GM19328 (cell line): Measurements from ENCODE around the gene VDAC1.
"Not testable (repeated sequence)": the region's sequence is repeated elsewhere in the genome, so short reads cannot be mapped to it uniquely, and the experiment has no call there.

Experiments
- ATAC-seq: cut with Tn5 transposase; IDR thresholded peaks from one replicate; pipeline ENCODE4 v1.9.1; 2021; ENCODE audit warnings: mild to moderate bottlenecking, moderate library complexity; ENCODE audit not compliant: unreplicated experiment

Gene VDAC1, protein sequence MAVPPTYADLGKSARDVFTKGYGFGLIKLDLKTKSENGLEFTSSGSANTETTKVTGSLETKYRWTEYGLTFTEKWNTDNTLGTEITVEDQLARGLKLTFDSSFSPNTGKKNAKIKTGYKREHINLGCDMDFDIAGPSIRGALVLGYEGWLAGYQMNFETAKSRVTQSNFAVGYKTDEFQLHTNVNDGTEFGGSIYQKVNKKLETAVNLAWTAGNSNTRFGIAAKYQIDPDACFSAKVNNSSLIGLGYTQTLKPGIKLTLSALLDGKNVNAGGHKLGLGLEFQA

DNA sequence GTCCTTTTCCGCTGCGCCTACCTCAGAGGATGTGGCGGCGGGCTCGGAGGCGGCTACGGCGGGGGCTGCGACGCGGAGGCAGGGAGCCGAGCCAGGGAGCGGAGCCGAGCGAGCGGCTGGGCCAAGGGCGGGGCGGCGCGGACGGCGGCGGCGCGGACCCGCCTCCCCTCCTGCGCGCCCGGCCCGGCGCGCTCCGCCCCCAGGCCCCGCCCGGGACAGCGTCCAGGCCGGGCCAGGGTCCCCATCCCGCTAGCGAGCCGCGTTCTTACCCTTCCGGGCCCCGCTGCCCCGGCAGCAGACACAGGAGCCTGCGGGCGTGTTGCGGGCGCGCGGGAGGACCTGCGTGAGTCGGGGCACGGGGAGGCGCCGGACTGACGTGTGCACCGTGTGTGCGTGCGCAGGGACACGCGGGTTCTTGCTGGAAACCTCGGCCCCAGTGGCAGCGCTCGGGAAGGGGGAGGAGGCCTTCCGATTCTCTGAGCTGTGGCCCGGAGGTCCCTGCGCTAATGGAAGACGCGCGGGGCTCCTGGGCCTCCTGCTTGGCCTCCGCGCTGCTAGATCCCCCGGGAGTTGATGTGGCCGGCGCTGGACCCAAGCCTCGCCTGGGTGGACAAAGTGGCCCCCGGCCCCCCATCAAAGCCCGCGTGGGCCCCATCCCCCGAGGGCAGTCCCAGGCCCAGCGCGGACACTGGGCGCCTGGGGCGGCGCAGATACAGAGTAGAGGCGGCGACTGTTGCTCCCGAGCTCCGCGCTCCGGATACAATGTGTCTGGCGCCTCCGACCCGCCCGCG lies at the start of gene VDAC1:
TSS of gene VDAC1 (minus strand) at position 350 of the 791 bp plus-strand sequence. CDS start 11,963 bp downstream, outside the sequence.
- ATAC-seq, result peak; percentile 77

DNA sequence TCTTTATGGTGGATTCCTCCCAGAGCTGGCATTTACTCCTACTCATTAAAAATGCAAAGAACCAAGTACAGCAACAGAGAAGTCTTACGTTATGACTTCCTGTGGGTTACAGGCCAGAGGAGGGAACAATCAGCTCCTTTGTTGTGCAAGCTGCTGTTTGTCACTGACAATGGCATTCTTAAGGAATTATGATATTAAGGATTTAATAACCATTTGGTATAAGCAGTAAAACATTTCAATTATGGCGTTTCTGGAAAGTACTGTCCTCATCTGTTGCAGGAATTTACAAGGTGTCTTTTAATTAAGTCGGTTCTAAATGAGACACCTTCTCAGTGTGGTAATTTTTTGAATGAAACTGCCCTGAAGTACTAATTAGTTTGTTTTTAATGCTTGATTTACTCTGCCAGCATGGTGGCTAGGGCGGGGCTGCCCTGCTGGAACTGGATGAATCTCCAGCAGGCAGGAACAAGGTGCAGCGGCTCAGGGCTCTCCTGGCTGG lies 49.1 kb upstream of the VDAC1 start:
- no peak for ATAC-seq

DNA sequence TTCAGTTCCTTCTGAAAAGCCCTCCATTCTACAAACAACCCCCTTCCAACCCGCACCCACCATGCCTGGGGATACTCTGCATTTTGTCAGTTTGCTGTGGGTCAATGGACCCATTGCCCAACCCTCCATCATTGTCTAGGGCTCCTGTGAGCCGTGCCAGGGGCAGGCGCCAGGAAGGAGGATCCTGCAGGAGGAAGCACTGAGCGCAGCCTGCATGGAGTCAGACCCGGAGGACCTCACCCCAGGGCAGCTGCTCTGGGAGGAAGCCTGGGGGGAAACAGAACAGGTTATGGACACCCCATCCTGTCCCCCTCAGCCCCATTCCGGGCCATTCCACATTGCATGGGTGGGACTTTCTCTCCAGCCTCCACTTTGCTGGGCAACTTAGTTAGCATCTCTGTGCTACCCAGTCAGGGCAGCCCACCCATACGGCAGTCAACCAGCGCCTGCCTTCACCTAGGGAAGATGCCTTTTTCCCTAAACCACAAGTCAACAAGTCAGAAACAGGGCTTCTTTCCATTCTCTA lies 48.6 kb upstream of the VDAC1 start:
- ATAC-seq, result no peak

DNA sequence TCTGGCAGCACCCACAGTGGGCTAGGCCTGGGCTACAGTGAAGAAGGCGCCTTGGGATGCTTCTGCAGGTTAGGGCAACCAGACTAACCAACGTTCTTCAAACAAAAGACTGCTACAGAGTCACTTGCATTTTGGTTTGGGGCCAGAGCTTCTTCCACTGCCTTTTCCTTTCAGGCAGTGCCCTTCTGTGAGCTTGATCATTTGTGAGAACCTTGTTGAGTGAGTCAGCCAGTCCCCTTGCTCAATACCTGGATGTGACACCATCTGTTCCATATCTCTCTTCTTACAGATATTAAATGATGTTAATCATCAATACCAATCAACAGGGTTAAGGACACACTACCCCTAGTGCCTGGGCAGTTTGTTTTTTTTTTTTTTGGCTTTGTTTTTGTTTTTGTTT lies 46.5 kb upstream of the VDAC1 start:
- ATAC-seq, result no peak

DNA sequence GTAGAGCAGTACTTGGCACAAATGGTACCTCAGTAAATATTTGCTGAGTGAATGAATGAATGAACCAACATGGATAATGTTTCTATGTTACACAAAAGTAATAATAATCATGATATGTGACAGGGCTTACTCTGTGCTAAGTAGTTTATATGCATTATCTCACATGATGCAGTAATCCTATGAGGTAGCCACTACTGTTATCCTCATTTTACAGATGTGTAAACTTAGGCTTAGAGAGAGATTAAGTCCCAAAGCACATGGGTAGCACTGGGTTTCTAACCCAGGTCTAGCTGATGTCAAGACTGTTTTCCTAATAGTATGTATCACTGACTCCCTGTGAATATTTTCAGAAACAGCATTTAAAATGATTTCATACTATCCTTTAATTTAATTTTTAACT lies 44.1 kb upstream of the VDAC1 start:
- no peak for ATAC-seq

DNA sequence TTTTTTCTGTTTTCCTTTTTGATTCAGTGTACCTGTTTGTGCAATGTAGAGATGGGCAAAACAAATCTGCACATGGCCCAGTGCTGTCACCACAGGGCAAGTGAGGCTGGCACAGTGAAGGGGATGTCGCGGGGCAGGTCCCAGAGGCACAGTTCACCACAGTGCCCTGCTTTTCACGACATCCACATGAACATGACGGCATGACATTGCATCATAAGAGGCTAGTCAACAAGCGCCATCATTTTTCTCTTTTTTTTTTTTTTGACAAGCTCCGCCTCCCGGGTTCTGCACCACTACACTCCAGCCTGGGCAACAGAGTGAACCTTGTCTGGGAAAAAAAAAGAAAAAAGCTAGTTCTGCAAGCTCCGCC lies 42.9 kb upstream of the VDAC1 start:
- ATAC-seq, result no peak

DNA sequence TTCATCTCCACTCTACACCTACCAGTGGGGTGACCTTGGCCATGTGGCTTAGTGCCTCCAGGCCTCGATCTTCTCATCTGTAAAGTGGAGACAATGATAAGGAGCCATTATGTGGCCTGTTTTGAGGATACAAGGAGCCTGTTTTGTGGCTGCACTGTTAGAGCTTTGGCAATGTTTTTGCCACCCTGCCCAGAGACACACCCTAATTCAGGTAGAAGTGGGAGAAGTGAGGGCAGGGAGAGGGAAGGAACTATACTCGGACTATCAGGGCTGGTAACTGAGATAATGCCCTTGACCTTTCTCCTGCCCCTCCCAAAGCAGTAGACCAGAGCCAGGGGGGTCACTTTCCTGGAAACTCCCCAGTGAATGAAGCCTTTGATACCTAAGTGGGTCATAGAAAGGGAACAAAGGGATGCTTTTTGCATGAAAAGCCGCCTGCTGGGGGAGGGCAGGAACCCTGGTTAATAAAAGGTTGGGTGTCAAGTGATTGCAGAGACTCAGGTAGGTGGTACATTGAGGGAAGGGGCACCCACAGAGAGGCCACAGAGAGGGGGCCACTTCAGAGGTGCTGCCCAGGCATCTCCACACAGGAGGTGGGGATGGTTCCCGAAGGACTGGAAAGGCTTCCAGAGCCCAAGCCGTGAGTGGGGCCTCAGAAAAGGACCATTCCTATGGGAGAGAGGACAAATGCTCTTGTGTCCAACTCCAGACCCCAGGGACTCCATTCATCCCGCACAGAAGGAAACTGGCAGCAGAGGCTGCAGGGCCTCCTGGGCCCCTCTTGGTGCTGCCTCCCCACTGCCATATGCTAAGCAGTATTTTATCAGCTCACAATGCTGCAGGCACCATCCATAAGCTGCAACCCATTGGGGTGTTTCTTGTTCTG lies 42.3 kb upstream of the VDAC1 start:
- no peak for ATAC-seq

DNA sequence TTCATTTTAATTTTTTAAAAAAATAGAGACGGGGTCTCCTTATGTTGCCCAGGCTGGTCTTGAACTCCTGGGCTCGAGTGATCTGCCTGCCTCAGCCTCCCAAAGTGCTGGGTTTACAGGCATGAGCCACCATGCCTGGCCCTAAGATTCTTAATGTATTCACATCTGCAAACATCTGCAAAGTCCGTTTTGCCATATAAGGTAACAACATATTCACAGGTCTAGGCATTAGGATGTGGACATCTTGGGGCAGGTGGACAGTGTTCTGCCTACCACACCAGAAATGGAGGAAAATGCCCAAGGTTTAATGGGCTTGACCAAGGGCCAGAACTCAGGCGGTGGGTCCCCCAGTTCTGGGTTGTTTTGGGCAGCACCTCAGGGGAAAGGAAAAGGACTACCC lies 41.6 kb upstream of the VDAC1 start:
- ATAC-seq, result no peak

DNA sequence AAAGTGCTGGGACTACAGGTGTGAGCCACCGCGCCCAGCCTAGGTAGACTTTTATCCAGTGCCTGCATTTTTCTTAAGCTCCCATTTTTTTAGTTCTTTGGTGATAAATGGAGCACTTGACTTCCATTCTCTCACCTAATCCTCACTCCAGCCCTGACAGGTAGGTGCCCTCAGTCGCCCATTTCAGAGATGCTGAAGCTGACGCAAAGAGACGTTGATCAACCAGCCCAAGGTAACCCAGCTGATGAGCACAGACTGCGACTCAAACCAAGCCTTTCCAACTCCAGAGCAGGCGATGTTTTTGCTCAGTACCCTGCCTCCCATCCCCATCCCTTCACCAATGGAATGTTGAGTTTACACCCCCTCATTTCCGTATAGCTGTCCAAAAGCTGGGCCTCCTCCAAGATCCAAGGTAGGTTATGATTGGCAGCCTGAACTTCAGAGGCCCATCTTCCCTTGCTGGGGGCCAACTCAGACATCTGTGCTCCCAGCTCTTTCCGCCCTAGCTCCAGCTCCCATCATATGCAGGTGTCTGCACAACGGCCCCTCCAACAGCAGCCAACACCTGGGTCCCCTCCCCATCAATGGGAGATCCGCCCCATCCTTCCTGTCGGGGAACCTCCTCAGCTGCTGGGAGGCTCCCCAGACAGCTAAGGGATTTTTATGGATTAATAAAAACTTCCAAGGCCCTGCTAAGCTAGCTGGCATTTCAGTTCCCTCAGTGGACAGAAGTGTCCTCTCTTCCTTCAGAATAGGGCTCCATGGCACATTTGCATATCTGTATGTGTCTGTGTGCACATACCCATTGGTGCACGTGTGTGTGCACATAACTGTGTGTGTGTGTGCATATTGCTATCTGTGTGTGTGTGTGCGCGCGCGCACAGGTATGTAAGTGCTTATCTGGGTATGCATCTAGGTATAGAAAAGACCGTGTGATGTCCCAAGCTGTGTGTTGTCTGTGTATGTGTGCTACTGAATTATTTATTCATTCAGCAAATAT lies 39.3 kb upstream of the VDAC1 start:
- ATAC-seq, result no peak

DNA sequence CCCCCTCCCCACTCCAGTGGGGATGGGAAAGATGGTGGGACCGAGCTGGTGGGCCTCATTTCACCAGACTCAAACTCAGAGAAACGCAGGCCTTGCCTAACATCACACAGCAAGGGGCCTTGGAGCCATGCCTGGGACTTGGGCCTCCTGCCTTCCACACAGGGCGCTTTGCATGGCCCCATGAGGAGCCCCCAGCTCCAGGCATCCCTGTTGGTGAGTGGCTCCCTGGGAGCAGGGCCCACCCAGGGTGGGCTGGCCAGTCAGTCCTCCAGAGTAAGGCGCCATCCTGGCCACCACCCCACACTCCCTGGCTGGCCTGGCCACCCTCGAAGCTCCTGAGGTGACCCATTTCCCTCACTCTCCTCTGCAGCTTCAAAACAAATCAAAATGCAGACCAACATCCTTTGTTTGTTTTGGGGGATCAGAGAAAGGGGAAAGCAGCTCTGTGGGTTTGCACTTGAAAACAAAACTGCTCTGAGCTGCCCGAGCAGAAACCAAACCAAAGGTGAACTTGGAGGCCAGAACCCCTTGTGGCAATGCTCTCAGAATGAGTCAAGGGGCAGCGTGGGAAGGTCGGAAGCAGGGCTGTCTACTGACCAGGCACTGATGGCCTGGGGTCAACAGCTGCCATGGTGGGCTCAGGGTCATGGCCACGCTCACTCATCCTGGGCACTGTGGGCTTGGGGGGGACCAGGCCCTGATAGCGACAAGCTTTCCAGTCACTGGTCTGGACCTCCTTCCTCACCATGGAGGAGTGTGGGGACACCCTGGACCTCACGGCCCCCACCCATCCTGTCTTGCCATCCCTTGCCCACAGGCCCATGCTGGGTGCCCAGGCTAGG lies 37.0 kb upstream of the VDAC1 start:
- ATAC-seq, result no peak

DNA sequence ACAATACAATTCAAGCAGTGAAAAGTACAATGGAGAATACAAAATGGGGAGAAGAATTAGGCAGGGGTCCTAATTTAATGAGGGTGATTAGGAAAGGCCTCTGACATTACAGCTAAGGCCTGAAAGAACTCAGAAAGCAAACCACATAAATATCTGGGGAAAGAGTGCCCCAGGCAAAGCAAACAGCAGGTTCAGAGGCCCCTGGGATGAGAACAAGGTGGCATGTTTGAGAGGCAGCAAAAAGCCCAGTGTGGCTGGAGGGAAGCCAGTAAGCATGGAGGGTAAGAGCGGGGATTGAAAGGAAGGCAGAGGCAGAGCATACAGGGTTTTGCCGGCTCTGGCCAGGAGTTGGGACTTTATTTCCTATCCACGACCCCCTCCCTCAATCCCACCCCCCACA lies 33.4 kb upstream of the VDAC1 start:
- no peak for ATAC-seq

DNA sequence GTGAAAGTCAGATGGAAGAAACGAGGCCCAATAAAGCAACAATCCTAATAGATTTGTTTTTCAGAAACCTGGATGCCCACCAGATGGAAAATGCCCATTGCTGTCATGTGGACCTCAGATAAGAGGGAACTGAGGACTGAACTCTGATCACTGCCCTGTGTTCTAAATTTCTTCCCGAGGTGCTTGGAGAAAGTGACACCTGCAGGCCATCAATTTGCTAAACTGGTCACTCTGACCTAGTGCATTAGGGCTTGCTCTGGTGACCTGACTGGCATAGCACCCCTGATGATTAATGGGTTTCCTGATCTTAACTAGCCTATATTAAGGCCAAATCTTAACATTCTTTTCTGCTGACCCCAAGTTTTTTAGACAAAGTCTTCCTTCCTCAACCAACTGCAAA lies 32.4 kb upstream of the VDAC1 start:
- no peak for ATAC-seq

DNA sequence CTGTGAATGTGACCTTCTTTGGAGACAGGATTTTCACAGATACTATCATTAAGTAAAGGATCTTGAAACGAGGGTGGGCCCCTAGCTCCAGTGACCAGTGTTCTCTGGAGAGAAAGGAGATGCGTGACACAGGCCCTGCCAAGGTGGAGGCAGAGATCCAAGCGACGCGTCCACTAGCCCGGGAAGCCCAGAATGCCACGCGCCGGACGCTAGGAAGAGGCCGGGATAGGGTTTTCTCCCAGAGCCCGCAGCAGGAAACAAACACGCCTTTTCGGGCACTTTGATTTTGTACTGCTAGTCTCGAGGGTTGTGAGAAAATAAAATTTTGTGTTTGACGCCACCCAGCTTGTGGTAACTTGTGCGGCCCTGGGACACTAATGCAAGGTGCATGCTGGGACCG lies 29.6 kb upstream of the VDAC1 start:
- no peak for ATAC-seq

DNA sequence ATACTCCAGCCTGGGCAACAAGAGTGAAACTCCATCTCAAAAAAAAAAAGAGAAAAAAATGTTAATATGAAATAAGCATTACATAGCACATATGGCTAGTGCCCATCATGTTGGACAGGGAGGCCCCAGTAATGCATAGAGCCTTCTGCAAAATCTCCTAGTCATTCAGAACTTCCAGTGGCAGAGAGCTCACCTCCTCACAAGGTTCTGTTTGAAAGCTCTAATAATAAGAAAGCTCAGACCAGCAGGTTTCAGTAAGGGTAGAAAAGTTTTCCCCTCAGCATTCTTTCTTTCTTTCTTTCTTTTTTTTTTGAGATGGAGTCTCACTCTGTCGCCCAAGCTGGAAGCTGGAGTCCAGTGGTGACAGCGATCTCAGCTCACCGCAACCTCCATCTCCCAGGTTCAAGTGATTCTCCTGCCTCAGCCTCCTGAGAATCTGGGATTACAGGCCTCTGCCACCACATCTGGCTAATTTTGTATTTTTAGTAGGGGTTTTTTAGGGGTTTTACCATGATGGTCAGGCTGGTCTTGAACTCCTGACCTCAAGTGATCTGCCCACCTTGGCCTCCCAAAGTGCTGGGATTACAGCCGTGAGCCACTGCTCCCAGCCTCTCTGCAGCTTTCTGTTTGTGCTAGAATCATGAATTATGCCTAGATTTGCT lies 25.7 kb upstream of the VDAC1 start:
- not testable (repeated sequence) for ATAC-seq

DNA sequence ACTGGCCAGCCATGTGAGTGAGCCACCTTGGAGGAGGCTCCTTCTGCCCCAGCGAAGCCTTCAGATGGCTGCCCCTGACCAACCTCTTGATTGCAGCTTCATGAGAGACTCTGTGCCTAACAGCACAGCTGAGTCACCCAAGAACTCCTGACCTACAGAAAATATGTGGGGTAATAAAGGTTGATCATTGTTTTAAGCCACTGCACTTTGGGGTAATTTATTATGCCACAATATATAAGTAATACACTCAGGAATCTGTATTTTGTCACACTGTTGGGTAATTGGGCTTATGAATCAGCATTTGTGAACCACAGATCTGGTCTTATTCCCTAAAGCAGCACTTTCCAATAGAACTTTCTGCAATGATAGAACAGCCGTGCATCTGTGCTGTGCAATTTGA lies 24.4 kb upstream of the VDAC1 start:
- ATAC-seq, result no peak

DNA sequence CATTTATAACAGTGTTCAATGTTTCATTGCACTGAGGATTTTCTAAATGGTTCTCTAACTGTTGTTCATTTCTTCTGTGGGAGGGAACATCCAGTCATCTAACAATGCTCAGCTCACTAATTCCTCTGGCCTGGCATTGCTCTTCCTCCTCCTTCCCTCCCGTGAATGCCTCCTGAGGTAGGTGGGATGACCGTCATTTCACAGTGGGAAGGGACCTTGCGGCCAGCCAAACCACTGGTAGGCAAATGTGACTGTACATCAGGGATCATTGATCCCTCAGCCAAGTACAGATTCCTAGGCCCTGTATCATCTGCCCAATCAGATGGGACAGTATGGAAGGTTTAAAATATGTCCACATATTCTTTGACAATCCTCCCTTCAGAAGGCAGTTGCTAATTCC lies 23.7 kb upstream of the VDAC1 start:
- ATAC-seq, result no peak

DNA sequence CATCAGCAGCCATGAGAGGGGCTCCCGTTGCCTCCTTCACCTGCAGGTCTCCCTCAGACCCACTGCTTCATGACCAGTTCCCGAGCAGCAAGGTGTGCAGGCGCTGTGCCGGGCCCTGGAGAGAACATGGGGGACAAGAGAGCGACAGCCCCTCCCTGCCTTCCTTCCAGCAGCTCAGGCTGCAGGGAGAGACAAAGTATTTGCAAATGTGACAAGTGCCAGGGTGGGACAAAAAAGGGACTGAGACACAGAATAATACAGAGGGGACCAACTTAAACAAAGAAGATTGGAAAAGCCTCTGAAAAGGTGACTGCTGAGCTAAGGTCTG lies 22.5 kb upstream of the VDAC1 start:
- ATAC-seq, result no peak

DNA sequence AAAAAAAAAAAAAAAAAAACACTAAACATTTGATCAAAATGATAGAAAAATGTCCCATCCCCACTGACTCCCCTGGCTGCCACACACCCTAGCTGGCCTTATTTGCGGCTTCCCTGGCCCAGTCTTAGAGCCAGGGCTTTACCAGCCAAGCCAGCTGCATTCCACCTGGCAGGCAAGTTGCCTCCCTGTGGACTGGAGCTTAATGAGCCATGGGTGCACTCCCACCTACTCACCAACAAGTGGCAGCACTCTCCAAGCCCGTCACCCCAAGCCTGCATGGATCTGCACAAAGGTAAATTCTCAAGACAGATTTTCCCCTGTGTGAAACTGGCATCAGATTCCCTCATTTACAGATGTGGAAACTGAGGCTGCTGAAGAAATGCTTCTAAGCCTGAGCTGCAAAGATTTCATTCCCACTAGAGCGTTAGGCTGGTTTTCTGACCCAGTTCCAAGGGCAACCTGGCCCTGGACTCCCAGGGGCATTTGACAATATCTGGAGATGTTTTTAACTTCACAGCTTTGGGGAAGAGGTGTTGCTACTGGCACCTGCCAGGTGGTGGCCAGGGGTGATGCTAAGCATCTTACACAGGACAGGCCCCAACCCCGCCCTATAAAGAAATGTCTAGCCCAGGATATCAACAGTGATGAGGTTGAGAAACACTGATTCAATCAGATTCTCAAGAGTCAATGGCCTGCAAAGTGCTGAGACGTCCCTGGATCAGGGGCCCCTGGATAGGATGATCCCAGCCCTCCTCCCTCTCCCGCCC lies 21.9 kb upstream of the VDAC1 start:
- ATAC-seq, result peak; percentile 81
